D341Med (cell line): ENCODE data around the gene COL4A1.

Experiments used
- DNase-seq: peaks from one replicate; pipeline ENCODE4 v3.0.0; 2012; ENCODE audit warnings: low spot score

COL4A1 gene

GRCh38 chr13:110341445-110342244 is 34.7 kb upstream of the COL4A1 start:
- DNase-seq: no peak

GRCh38 chr13:110340812-110341444 is 34.0 kb upstream of the COL4A1 start:
- no peak for DNase-seq

DNA sequence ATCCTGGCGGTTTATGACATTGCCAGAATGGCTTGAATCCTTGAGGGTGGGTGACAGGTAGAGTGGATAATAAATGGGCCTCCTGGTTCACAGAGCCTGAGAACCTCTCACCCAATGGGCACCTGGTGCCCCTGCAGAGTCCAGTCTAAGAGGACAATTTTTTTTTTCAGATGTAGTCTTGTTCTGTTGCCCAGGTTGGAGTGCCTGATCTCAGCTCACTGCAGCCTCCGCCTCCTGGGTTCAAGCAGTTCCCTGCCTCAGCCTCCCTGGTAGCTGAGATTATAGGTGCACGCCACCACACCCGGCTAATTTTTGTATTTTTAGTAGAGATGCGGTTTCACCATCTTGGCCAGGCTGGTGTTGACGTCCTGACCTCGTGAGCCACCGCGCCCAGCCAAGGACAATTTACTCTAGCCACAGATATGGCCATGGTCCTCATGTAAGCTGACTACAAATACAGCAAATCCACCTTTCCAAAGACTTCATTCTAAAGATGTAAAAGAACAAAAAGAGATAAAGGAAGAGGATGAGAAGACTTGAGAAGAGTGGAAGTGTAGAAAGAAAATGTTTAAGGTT is 33.1 kb upstream of the COL4A1 start:
- DNase-seq: no peak

GRCh38 chr13:110339263-110339662 is 32.3 kb upstream of the COL4A1 start:
- no peak for DNase-seq

DNA sequence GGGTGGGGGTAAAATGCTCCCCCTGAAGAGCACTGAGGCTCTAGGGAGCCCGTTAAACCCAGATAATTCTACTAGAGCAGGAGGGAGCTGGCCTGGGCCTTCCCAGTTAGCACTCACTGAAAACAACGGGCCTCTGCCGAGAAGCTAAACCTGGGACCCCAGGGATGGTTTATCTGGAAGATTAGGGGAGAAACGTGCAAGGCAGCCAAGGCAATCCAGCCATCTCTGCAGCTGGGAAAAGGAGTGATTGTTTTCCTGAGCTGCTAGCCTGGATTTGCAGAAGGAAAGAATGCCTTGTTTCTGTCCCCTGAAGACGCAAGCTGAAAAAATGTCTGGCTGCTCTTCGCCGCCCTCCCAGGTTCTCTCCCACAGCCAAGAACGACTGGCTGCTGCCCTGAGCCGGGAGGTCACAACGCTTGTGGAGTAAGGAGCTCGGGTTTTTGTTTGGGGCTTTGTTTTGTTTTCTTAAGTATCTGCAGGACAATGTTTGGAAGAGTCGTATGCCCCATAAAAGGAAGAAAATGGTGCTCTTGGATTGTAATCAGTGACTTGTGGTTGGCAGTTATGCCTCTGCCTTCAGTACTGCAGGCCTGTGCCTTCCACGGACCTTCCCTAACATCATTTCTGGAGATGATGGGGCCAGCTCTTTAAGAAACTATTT is 31.6 kb upstream of the COL4A1 start:
- DNase-seq: peak; percentile 49

DNA sequence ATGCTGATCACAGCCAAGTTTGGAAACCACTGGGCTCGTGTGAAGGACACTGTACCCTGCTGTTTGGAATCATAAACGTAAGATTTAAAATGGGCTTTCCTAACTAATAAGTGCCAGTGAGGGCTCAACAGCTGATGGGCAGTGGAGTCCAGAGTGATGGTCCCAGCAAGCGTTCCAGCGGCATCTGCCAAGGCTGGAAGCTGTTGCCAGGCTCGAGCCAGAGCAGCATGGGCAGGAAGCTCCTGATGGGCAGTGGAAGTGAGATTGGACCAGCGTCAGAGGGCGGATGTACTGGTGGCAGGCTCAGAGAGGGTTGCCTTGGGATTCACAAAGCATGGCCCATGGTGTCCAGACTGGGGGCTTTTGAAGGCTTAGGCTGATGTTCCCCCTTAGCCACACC is 30.3 kb upstream of the COL4A1 start:
- DNase-seq: no peak

- DNase-seq: no peak
Measured at GRCh38 chr13:110336681-110337080, 29.7 kb upstream of the COL4A1 start.

DNA sequence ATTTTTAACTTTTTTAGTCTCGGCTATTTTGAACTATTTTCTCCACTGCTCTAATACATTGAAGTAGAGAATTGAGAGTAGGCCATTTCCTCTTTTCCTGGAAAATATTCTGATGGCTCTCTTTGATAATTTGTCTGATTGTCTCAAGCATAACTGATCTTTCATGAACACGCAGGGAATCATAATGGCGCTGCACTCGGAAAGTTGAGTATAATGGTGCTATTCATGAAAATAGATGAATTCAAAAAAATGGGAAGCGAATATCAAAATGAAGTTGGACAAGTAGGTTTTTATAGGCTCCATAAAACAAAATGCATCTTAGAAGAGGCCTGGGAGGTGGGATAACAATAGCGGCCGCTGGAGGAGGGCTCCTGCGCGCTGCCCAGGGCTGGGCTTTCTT is 29.2 kb upstream of the COL4A1 start:
- no peak for DNase-seq

DNA sequence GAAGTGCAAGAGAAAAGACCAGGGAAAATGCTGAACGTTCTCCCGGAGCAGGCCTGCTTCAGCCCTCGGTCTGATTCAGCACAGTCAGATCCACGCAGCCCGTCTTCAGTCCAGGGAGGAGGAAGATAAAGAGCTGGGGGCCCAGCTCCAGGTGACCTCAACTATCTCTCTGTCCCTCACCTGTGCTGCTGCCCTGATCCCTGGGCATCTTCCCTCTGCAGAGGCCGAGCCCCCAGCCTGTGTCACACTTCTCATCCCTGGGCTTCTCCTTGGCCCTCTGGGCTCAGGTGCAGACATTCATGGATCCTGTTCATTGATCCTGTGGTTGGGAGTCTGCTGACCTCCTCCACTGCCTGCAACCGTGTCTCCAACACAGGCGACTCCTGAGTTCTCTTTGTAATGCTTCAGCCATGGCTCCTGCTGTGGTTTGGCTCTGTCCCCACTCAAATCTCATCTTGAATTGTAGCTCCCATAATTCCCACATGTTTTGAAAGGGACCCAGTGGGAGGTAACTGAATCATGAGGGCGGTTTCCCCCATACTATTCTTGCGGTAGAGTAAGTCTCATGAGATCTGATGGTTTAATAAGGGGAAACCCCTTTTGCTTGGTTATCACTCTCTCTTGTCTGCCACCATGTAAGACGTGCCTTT is 28.0 kb upstream of the COL4A1 start:
- DNase-seq: no peak

DNA sequence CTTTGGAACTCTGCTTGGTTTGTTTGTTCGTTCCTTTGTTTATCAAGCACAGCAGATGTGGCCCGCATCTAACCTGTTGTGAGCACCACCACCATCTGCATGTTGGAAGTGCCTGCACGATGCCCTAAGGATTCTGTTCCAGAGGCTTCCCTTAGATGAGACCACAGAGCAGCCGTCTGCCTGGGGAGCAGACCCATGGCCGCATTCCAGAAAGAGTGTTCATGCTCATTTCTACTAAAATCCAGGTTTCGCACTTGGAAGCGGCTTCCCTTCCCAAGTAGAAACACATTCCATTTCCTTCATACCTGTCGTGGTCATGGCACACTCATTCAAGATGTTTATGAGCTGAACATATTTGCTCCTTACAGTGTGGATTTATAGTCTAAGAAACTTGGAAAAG is 27.3 kb upstream of the COL4A1 start:
- no peak for DNase-seq

GRCh38 chr13:110333837-110334236 is 26.9 kb upstream of the COL4A1 start:
- DNase-seq: no peak

- no peak for DNase-seq
Measured at GRCh38 chr13:110332750-110333149, 25.8 kb upstream of the COL4A1 start.

DNA sequence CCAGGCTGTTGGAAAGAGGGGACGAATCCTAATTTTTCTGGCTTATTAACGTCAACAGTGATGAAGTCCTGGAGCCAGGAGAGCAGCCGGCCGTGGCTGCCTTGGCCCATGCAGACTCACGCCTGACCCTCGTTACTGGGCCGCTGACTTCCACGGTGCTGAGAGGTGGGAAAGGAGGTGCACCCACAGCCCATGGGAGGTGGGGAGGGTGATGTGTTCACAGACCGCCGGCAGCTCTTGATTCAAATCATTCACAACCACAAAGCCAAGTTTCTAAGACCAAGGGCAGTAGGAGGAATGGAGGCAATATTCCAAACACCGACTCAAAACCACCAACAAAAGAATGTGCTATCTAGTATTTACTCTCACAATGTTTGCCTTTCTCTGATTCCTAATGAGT is 24.4 kb upstream of the COL4A1 start:
- DNase-seq: no peak

GRCh38 chr13:110330491-110331011 is 23.6 kb upstream of the COL4A1 start:
- DNase-seq: no peak

GRCh38 chr13:110329798-110330461 is 23.0 kb upstream of the COL4A1 start:
- DNase-seq: no peak

GRCh38 chr13:110329258-110329657 is 22.3 kb upstream of the COL4A1 start:
- no peak for DNase-seq

DNA sequence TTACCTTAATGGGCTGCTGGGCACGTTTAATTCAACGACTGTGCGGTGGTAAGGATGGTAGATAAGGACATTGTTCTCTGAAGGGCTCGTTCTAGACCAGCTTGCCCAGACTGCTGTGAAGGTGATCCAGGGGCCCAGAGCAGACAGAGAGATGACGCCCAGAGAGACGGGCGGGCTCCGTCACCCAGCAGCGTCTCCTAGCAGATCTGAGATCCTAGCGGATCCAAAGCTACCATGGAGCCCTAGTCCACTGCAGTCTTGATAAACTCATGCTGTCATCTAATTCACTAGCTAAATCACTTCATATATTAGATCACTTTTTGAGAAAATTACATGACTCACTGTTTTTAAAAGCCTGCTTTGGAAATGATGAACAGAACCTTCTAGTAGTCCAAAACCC is 21.6 kb upstream of the COL4A1 start:
- no peak for DNase-seq

GRCh38 chr13:110327051-110327721 is 20.2 kb upstream of the COL4A1 start:
- DNase-seq: no peak

DNA sequence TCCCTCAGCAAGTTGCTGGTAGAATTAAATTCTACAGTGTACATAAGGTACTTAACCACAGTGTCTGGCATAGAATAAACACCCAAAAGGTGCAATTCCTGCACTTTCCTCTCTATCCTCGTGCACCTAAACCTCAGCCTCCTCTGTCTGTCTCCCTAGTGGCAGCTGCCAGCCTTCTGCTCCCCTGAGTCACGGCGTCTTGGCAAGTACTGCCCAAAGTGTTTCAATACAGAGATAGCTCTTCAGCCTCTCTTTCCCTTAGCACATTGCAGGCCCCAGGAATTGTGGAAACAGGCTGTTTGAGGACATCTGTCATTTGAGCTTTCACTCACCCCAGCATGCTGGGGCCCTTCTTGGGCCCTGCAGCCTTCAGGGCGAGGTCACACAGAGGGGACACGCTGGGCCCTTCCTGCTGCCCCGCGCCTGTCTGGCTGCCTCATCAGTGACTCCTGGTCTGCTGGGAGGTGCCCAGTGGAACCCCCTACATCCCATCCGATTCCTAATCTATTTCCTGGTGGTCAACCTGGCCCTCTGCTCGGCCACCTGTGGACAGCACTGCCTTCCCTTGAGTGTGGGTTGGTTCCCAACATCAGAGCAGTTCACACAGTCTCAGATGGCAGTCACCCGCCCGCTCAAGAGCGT is 19.4 kb upstream of the COL4A1 start:
- no peak for DNase-seq

GRCh38 chr13:110324026-110324749 is 17.2 kb upstream of the COL4A1 start:
- no peak for DNase-seq
